K562 (cell line): ENCODE results near the gene GNS. TPM values are rescaled to one million over a fixed set of nuclear protein-coding genes. Genes with fewer than 3 reads are reported as not detected.

Experiments used
- ATAC-seq: fragments of 200-7000 bp; cut with Tn5 transposase; 3 replicates; pipeline ENCODE4 v1.9.1; 2020; ENCODE audit warnings: moderate library complexity
- BruUV-seq: library from RNA; stranded (reverse); fragments of 400-500 nt; replicated peaks from 2 replicates; lab custom pipeline; 2021; lab: Mats Ljungman, UMichigan
- CTCF ChIA-PET: fragments of 300-600 bp; formaldehyde crosslinking; extraction: SDS; loops from one replicate; lab custom pipeline; 2021; ENCODE audit warnings: low intra/inter-chr PET ratio; lab: Yijun Ruan, JAX
- POLR2A ChIA-PET: fragments of 300-600, 350-650 bp; sonication (Branson Sonifier 250); formaldehyde crosslinking; extraction: SDS; loops from one replicate; lab custom pipeline; 2021; ENCODE audit warnings: antibody characterized with exemption, inconsistent platforms; lab: Yijun Ruan, JAX
- DNase-seq, 4 experiments: peaks; one replicate each; pipeline versions ENCODE4 v3.0.0 to v3.0.0-alpha.2; 2011 to 2018; ENCODE audit warnings: low spot score in 3 of 4, mixed read lengths in 3 of 4; ENCODE audit errors: extremely low read depth in 1 of 4
- FAIRE-seq: peaks from 2 replicates; lab custom pipeline; 2011; peaks lifted over from hg19 to GRCh38; lab: Jason Lieb, UNC
- H2AFZ ChIP-seq: 2 replicates; pipeline ENCODE4 v1.6.0; 2011; ENCODE audit warnings: low read depth, low read length, control low read depth, inconsistent platforms
- H3K27ac ChIP-seq: fragments of 200-600 bp; 3 replicates; pipeline ENCODE4 v1.8.0; 2011; ENCODE audit warnings: low read depth, mild to moderate bottlenecking, control low read depth, inconsistent platforms, low read length, moderate library complexity, mixed read lengths; ENCODE audit errors: extremely low read depth
- H3K27me3 ChIP-seq, 2 experiments: fragments of 300-600 bp in 1 of 2; 2 replicates in 1 of 2; 3 replicates in 1 of 2; pipeline versions ENCODE4 v1.6.0 to v1.8.0; 2011; ENCODE audit warnings: inconsistent platforms in 2 of 2, low read length in 2 of 2, mild to moderate bottlenecking in 1 of 2, mixed read lengths in 1 of 2, moderate library complexity in 1 of 2; ENCODE audit not compliant: control insufficient read depth in 2 of 2, insufficient read depth in 2 of 2
- H3K36me3 ChIP-seq: fragments of 300-600 bp; 3 replicates; pipeline ENCODE4 v1.8.0; 2011; ENCODE audit warnings: mild to moderate bottlenecking, low read length, inconsistent platforms; ENCODE audit not compliant: control insufficient read depth, insufficient read depth
- H3K4me1 ChIP-seq, 2 experiments: fragments of 200-600 bp in 1 of 2; replicated peaks in 1 of 2; 2 replicates in 1 of 2; 3 replicates in 1 of 2; pipeline versions ENCODE4 v1.5.1 to v1.8.0; 2011; ENCODE audit warnings: inconsistent platforms in 2 of 2, low read length in 2 of 2, mild to moderate bottlenecking in 1 of 2, mixed read lengths in 1 of 2, moderate library complexity in 1 of 2; ENCODE audit not compliant: control insufficient read depth in 2 of 2, insufficient read depth in 2 of 2
- H3K4me2 ChIP-seq: 2 replicates; pipeline ENCODE4 v1.6.1; 2011; ENCODE audit warnings: low read length, control low read depth, inconsistent platforms, mixed read lengths; ENCODE audit not compliant: insufficient read depth
- H3K4me3 ChIP-seq: fragments of 200-600 bp; sonication (generic), shearing (Covaris generic); 2 replicates; pipeline ENCODE4 v1.5.1; 2016; ENCODE audit warnings: control low read depth, inconsistent platforms
- H3K79me2 ChIP-seq: fragments of 200-600 bp; 3 replicates; pipeline ENCODE4 v1.8.0; 2011; ENCODE audit warnings: low read length, inconsistent platforms; ENCODE audit not compliant: control insufficient read depth, insufficient read depth
- H3K9ac ChIP-seq, 2 experiments: 2 replicates each; pipeline versions ENCODE4 v1.6.0 to v1.6.1; 2011; ENCODE audit warnings: low read depth in 2 of 2, low read length in 2 of 2, control low read depth in 1 of 2, inconsistent platforms in 1 of 2, mild to moderate bottlenecking in 1 of 2, mixed read lengths in 1 of 2; ENCODE audit not compliant: insufficient read depth in 1 of 2
- H3K9me1 ChIP-seq: one replicate; pipeline ENCODE4 v1.6.0; 2011; ENCODE audit warnings: inconsistent platforms, mild to moderate bottlenecking, low read length, moderate library complexity; ENCODE audit not compliant: control insufficient read depth, insufficient read depth
- H3K9me3 ChIP-seq: replicated peaks from 2 replicates; pipeline ENCODE4 v1.5.1; 2011; ENCODE audit warnings: low read depth, low read length, inconsistent platforms; ENCODE audit not compliant: control insufficient read depth, insufficient read depth
- H4K20me1 ChIP-seq: replicated peaks from 2 replicates; pipeline ENCODE4 v1.6.1; 2011; ENCODE audit warnings: low read length, inconsistent platforms, mixed read lengths; ENCODE audit not compliant: control insufficient read depth, insufficient read depth
- EHMT2 ChIP-seq: fragments of 450-650 bp; IDR thresholded peaks from 2 replicates; pipeline ENCODE4 v1.6.1; 2018; ENCODE audit warnings: antibody characterized with exemption
- KHSRP ChIP-seq: fragments of 450-650 bp; IDR thresholded peaks from 2 replicates; pipeline ENCODE4 v1.6.1; 2017
- SMARCC2 ChIP-seq: fragments of 450-650 bp; IDR thresholded peaks from 2 replicates; pipeline ENCODE4 v1.6.1; 2017; ENCODE audit warnings: antibody characterized with exemption, moderate library complexity, mild to moderate bottlenecking, low read depth
- TAF9B ChIP-seq: fragments of 450-650 bp; IDR thresholded peaks from 2 replicates; pipeline ENCODE4 v1.6.1; 2018; ENCODE audit warnings: mild to moderate bottlenecking; ENCODE audit not compliant: partially characterized antibody
- ZC3H4 ChIP-seq: sonication (generic); formaldehyde crosslinking; IDR thresholded peaks from 2 replicates; pipeline ENCODE4 v1.9.0; 2021; ENCODE audit warnings: missing genetic modification reagents, borderline replicate concordance
- WGBS: fragments of 100-300 bp; shearing (Covaris generic); methylation state at CpG from one replicate; pipeline ENCODE4 v1.1.6; 2016; ENCODE audit warnings: low coverage, mixed read lengths; ENCODE audit not compliant: insufficient coverage; ENCODE audit errors: missing lambda C conversion rate; 5-methylcytosine and 5-hydroxymethylcytosine counted together
- in situ Hi-C: fragments of 300-500 bp; cut with MboI; formaldehyde crosslinking; loops from 4 replicates; pipeline ENCODE4 v1.15.0; 2018; ENCODE audit warnings: inconsistent platforms, mixed read lengths
- intact Hi-C: fragments of 100-400 bp; cut with micrococcal nuclease; formaldehyde crosslinking; loops from 2 replicates; pipeline ENCODE4 v1.14.2; 2022
- polyA plus RNA-seq, 8 experiments: library from polyadenylated mRNA; depleted of rRNA in 4 of 8; stranded (reverse) in 5 of 8; unstranded in 3 of 8; fragments of >200 nt; fragmentation: Nextera tagmentation in 2 of 8; fragmentation: Illumina TruSeq in 1 of 8; extraction: Ambion mirVana in 2 of 8; extraction: Trizol in 1 of 8; gene quantifications; 2 replicates each; pipeline versions ENCODE4 v1.2.1 to v1.2.3, GENCODE V29; 2011 to 2014; ENCODE audit warnings: inconsistent platforms in 1 of 8, missing spikeins in 1 of 8
- total RNA-seq, 7 experiments: library from RNA; depleted of rRNA in 6 of 7; stranded (reverse); fragments of >200 nt in 6 of 7; fragmentation: Illumina TruSeq in 2 of 7; extraction: Trizol in 2 of 7; gene quantifications; 2 replicates each; pipeline versions ENCODE4 v1.2.1 to v1.2.3, GENCODE V29; 2011 to 2021; ENCODE audit warnings: low replicate concordance in 1 of 7
- TF ChIP-seq, protein P1 (sequence below), 3 experiments: fragments of 200-800 bp in 1 of 3; fragments of 250-450 bp in 1 of 3; fragments of 450-650 bp in 1 of 3; sonication (Bioruptor Pico) in 1 of 3; sonication (Bioruptor generic) in 1 of 3; formaldehyde crosslinking in 1 of 3; IDR thresholded peaks; 2 replicates each; pipeline versions ENCODE4 v1.6.1 to v1.8.0; 2016 to 2022; ENCODE audit warnings: mild to moderate bottlenecking in 2 of 3, missing genetic modification characterization in 2 of 3, missing compliant biosample characterization in 1 of 3, moderate library complexity in 1 of 3

GNS gene
- total and polyA plus RNA-seq, 9 of the 15 experiments (the other 6 are each of a cell fraction or from before 2014, with no cell fraction given), result 4.6 to 30.3 (median 18.9) TPM

DNA sequence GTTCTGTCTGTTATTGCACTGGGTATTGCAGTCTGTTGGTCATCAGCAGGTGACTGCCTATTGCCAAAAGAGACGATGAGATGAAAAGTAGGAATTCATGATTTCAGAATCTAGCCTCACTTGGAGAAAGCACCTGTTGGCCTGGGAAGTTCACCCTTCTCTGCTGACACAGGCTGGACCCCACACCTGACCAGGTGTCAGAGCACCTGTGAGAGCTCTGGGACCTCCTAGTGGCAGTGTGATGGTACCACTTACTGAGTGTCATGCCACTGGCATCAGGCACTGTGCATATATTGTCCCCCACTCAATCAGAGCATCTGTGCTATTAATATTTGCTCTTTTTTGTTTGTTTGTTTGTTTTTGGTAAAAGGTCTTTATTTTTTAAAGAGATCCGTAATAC is 81.0 kb downstream of the GNS start:
- POLR2A ChIA-PET, result interaction anchor here (0.6 to 1.9 kb wide), 2 partner anchors 16 to 43 kb away, joined by 3 to 5 read pairs; no protein-coding TSS in a partner anchor
- H3K4me3 ChIP-seq, result no peak overlapping the region

More for the DNA sequence above, 81.0 kb downstream of the GNS start:
- H4K20me1 ChIP-seq, result no peaks in the 10 kb centered on the region
- TF ChIP-seq SMARCC2 (no peak), TAF9B (no peak), KHSRP (no peak), ZC3H4 (CRISPR knock-in tag) (no peak), EHMT2 (no peak)
- TF ChIP-seq, protein P1, sequence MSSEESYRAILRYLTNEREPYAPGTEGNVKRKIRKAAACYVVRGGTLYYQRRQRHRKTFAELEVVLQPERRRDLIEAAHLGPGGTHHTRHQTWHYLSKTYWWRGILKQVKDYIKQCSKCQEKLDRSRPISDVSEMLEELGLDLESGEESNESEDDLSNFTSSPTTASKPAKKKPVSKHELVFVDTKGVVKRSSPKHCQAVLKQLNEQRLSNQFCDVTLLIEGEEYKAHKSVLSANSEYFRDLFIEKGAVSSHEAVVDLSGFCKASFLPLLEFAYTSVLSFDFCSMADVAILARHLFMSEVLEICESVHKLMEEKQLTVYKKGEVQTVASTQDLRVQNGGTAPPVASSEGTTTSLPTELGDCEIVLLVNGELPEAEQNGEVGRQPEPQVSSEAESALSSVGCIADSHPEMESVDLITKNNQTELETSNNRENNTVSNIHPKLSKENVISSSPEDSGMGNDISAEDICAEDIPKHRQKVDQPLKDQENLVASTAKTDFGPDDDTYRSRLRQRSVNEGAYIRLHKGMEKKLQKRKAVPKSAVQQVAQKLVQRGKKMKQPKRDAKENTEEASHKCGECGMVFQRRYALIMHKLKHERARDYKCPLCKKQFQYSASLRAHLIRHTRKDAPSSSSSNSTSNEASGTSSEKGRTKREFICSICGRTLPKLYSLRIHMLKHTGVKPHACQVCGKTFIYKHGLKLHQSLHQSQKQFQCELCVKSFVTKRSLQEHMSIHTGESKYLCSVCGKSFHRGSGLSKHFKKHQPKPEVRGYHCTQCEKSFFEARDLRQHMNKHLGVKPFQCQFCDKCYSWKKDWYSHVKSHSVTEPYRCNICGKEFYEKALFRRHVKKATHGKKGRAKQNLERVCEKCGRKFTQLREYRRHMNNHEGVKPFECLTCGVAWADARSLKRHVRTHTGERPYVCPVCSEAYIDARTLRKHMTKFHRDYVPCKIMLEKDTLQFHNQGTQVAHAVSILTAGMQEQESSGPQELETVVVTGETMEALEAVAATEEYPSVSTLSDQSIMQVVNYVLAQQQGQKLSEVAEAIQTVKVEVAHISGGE (CRISPR knock-in tag; IDR thresholded peaks at IDR 0.05), result no peak
- no TSS peak for BruUV-seq
- WGBS, result 83% methylated on average over 1 of the region's 2 CpGs
- FAIRE-seq (no peak), DNase-seq (no peak), ATAC-seq (no peak)
- in situ Hi-C loops, result no loop called here
- H3K27ac ChIP-seq, result no peak overlapping the region
- peaks cover 6% of the 10 kb centered on the region; the same call in 1 of the 3 replicates for H3K36me3 ChIP-seq
- no peaks in the 10 kb centered on the region for H3K9me1 ChIP-seq
- peaks cover 26 to 44% of the 10 kb centered on the region in 2 experiments for H3K4me1 ChIP-seq
- H3K4me2 ChIP-seq, result no peak overlapping the region
- CTCF ChIA-PET, result interaction anchor here (0.6 kb wide), 1 partner anchor 17 kb away, joined by 3 read pairs; no protein-coding TSS in a partner anchor
- no peaks in the 10 kb centered on the region for H3K27me3 ChIP-seq
- H3K79me2 ChIP-seq, result peaks cover 86% of the 10 kb centered on the region
- no peak overlapping the region for H2AFZ ChIP-seq
- intact Hi-C loops, result no loop called here
- H3K9me3 ChIP-seq, result no peaks in the 10 kb centered on the region
- no peak overlapping the region for H3K9ac ChIP-seq
